Tibial nerve (tissue), 4 donors: ENCODE measurements around the gene PTPN7.

Experiments
- CTCF ChIP-seq, 5 experiments: fragments of 200-600 bp in 3 of 5; fragments of 450-650 bp in 2 of 5; sonication (generic) in 3 of 5; IDR thresholded peaks; one replicate each; pipeline ENCODE4 v1.5.1; 2016 to 2019; ENCODE audit warnings: antibody characterized with exemption in 5 of 5, mild to moderate bottlenecking in 3 of 5, moderate library complexity in 2 of 5
- EP300 ChIP-seq, 2 donors: sonication (generic); formaldehyde crosslinking; IDR thresholded peaks; one replicate each; pipeline ENCODE4 v1.6.1; 2017; ENCODE audit warnings: antibody characterized with exemption in 2 of 2, mild to moderate bottlenecking in 1 of 2

- TF ChIP-seq CTCF (IDR thresholded peaks at IDR 0.05) (no peak), EP300 (IDR thresholded peaks at IDR 0.05) (no peak)
These were observed 49.4 kb downstream of the PTPN7 start for GRCh38 chr1:202110977-202111376.
